GM13976 (cell line): ENCODE data around the gene TP53TG5.

Experiments used
- DNase-seq: peaks from one replicate; pipeline ENCODE4 v3.0.0; 2012; ENCODE audit warnings: low spot score
- in situ Hi-C: fragments of 300-500 bp; cut with MboI; formaldehyde crosslinking; loops from one replicate; pipeline ENCODE4 v1.12.0; 2022; ENCODE audit warnings: low sequenced_read_pairs, mixed read lengths, inconsistent platforms; ENCODE audit not compliant: unreplicated experiment
- TF ChIP-seq, protein P1 (sequence below): IDR thresholded peaks from 2 replicates; pipeline ENCODE4 v1.5.1; 2012; ENCODE audit warnings: borderline replicate concordance, mild to moderate bottlenecking; ENCODE audit not compliant: insufficient read depth; ENCODE audit errors: extremely low read depth, missing control alignments, control extremely low read depth

TP53TG5 gene

DNA sequence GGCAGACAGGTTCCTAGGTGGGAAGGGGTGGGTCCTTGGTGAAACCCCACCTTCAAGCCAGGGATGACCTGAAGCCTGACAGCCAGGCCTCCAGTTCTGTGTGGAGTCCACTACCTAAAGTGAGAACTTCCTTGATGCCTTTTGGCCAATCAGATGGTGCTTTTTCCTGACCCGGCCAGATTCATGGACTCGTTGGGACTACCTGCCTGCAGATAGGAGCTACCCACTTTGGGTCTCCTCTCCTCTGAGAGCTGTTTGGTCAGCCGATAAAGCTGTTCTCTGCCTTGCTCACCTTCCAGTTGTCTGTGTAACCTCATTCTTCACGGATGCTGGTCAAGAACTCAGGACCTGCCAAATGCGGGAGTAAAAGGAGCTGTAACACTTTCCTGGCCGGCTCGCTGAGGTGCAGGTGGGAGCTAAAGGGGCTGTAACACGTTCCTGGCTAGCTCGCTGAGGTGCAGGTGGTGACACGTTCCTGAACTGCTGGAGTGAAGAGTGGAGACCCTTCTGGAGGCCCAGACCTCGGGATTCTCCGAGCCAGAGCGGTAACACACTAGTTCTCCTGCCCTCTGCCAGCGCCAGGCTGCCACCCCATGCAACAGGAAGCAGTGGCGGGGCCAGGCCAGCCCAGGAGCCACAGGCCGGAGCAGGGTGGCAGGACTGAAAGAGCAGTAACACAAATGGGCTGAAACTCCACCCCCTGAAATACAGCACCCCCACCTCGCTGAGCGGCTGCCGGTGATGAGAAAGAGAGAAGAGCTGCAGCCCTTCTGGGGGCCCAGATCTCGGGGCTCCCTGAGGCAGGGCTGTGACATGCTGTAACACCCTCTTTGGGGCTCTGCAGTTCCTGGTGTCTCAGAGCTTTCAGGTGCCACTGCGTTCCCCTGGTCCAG is 16.3 kb upstream of the TP53TG5 start:
- DNase-seq = no peak
- TF ChIP-seq, protein P1, sequence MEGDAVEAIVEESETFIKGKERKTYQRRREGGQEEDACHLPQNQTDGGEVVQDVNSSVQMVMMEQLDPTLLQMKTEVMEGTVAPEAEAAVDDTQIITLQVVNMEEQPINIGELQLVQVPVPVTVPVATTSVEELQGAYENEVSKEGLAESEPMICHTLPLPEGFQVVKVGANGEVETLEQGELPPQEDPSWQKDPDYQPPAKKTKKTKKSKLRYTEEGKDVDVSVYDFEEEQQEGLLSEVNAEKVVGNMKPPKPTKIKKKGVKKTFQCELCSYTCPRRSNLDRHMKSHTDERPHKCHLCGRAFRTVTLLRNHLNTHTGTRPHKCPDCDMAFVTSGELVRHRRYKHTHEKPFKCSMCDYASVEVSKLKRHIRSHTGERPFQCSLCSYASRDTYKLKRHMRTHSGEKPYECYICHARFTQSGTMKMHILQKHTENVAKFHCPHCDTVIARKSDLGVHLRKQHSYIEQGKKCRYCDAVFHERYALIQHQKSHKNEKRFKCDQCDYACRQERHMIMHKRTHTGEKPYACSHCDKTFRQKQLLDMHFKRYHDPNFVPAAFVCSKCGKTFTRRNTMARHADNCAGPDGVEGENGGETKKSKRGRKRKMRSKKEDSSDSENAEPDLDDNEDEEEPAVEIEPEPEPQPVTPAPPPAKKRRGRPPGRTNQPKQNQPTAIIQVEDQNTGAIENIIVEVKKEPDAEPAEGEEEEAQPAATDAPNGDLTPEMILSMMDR = no peak
- in situ Hi-C loops = no loop called here

DNA sequence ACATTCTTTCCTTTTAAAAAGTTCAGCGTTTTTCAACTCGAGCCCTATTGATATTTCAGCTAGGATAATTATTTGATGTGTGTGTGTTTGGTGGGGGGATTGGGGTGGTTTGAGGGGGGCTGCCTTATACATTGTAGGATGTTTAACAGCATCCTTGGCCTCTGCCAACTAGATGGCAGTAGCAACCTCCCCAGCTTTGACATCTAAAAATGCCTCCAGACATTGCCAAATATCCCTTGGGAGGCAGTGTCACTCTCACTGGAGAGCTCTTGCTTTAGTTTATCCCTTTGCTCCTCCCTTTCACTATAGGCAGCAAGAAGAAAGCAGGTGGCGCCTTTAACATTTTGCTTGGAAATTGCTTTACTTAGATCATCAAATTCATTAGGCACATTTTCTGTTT is 14.6 kb upstream of the TP53TG5 start:
- in situ Hi-C loops = no loop called here
- TF ChIP-seq, protein P1 = no peak
- no peak for DNase-seq

DNA sequence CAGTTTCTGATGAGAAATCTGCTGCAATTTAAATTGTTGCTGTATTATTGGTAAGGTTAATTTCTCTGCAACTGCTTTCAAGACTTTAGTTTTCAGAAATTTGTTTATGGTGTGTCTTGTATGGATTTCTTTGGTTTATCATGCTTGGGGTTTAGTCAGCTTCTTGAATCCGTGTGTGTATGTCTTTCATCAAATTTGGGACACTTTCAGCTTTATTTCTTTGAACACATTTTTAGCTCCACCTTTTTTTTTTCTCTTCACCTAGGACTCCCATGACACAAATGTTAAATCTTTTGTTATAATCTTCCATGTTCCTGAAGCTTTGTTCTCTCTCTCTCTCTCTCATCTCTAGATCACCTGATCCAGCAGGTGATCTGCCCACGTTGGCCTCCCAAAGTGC is 13.4 kb upstream of the TP53TG5 start:
- no peak for DNase-seq
- TF ChIP-seq, protein P1 = no peak
- in situ Hi-C loops = no loop called here

DNA sequence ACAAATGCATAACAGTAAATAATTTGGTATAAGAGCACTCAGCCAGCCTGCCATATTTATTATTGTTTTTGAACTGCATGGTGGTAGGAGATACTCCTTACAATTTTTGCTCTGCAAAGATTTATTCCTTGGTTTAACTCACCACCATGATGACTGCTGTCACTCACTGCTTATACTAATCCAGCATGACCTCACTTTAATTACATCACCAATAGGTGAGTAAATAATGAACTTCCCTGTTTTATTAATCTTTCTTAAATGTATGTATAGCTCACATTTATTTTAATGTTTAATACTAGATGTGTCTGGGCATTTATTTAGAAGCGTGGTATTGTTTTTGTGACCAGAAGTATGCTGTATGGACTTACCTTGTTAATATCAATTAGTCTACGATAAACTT is 12.8 kb upstream of the TP53TG5 start:
- no peak for DNase-seq
- TF ChIP-seq, protein P1 = no peak
- in situ Hi-C loops = no loop called here

DNA sequence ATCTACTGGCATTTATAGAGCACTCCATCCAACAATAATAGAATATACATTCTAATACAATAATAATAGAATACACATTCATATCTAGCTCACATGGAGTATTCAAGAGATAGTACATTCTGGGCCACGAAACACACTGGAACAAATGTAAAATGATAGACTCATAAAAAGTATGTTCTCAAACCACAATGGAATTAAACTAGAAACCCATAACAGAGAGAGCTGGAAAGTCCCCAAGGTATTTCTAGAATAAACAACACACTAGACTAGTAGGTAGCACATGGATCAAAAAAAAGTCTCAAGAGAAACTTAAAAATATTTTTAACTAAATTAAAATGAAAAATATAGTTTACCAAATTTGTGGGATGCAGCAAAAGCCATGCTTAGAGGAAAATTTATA is 9.1 kb upstream of the TP53TG5 start:
- DNase-seq = no peak
- in situ Hi-C loops = no loop called here
- TF ChIP-seq, protein P1 = no peak

DNA sequence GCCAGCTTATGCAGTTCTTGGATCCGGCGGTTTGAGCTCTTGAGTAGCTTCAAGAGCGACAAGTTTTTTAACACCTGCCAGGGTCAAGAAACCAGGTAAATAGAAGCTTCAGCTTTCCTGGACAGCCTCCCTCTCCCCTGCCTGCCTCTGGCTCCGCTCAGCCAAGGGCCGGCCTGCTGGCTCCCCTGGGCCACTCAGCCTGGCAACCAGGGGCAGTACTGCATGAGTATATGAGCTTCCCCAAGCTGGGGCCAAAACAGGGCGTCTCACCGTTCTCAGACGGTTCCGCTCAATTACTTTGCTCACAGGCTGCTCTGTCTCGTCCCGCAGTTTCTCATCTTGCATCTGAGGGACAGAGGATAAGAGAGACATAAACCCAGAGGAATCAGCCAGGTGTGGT is 856 bp downstream of the TP53TG5 start:
- DNase-seq = no peak
- TF ChIP-seq, protein P1 = no peak
- in situ Hi-C loops = loop anchor here (10.0 kb wide), 1 partner anchor 68 kb away; no protein-coding TSS in a partner anchor
